ENCODE measurements around the gene OSBPL9. TPM values are rescaled to one million over a fixed set of nuclear protein-coding genes. Genes with fewer than 3 reads are reported as not detected.
A peak's percentile ranks its signal among the peaks of the same experiment; 100 is the strongest.

Gene OSBPL9
- total and polyA plus RNA-seq, 9 of the 15 experiments (the other 6 are each of a cell fraction or from before 2014, with no cell fraction given): 43.9 to 217 (median 170) TPM

DNA sequence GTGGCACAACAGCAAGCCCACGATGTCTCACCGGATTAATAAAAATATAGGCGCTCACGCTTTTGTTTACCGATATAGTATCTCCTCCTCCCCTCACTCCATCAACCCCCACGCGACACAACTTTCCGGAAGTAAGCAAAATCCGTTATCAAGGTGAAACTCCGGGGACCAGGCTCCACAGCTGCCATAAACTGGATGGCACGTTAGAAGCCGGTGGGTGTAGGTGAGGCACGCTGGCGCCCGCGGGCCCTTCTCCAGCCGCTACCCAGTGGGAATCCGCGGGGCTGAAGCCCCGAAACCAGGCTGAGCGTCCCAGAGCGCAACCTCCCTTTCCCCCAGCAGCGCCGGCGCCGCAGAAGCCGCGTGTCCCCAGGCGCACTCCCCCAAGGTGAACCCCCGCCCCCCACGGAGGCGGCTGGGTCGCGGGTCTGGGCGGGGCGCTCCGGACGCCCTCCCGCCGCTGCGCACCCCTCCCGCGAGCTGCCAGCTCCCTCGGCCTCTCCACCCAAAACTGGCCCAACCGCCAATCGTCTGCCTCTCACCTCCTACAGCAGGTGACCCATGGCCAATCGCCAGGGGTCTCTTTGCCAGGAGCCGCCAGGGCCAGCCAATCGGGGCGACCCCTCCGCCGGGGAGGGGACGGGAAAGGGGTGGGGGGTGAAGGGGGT lies 112.4 kb downstream of the OSBPL9 start (continued):
- TF ChIP-seq, protein P1, sequence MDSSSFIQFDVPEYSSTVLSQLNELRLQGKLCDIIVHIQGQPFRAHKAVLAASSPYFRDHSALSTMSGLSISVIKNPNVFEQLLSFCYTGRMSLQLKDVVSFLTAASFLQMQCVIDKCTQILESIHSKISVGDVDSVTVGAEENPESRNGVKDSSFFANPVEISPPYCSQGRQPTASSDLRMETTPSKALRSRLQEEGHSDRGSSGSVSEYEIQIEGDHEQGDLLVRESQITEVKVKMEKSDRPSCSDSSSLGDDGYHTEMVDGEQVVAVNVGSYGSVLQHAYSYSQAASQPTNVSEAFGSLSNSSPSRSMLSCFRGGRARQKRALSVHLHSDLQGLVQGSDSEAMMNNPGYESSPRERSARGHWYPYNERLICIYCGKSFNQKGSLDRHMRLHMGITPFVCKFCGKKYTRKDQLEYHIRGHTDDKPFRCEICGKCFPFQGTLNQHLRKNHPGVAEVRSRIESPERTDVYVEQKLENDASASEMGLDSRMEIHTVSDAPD (CRISPR knock-in tag; IDR thresholded peaks at IDR 0.05): no peak
- TF ChIP-seq RUNX1 (IDR thresholded peaks at IDR 0.05; ENCODE audit: low read depth) (no peak), SIN3B (IDR thresholded peaks at IDR 0.05; ENCODE audit: low read depth) (no peak), U2AF1 (optimal IDR thresholded peaks at IDR 0.05; ENCODE audit: low read depth, low read length) (no peak), SMARCA4 (IDR thresholded peaks at IDR 0.05) (peak; percentile 66; the same call in 1 of the 2 replicates), BHLHE40 (IDR thresholded peaks at IDR 0.05; ENCODE audit: low read length) (peak; percentile 39; the same call in 1 of the 2 replicates), FOS (IDR thresholded peaks at IDR 0.05; ENCODE audit: extremely low read depth, insufficient read length) (peak; percentile 94), TEAD2 (tag; IDR thresholded peaks at IDR 0.05) (no peak), ZNF586 (CRISPR knock-in tag; conservative IDR thresholded peaks at IDR 0.05) (no peak), TCF7 (IDR thresholded peaks at IDR 0.05; ENCODE audit: borderline replicate concordance) (no peak), ZNF121 (CRISPR knock-in tag; conservative IDR thresholded peaks at IDR 0.05) (no peak), ARNT (IDR thresholded peaks at IDR 0.05) (no peak; a peak in 1 of 4 replicates), ZNF224 (CRISPR knock-in tag; IDR thresholded peaks at IDR 0.05) (0 out of 2 replicates have a peak, but pooled peaks have one; percentile 11), ARID1B (IDR thresholded peaks at IDR 0.05) (peak; percentile 66), HSF4 (CRISPR knock-in tag; IDR thresholded peaks at IDR 0.05; ENCODE audit: borderline replicate concordance) (no peak), ILF3 (IDR thresholded peaks at IDR 0.05; ENCODE audit: borderline replicate concordance) (no peak), NR4A1 (CRISPR knock-in tag; IDR thresholded peaks at IDR 0.05) (no peak), NR4A1 (tag; IDR thresholded peaks at IDR 0.05) (no peak), MCM7 (IDR thresholded peaks at IDR 0.05) (no peak), SETDB1 (IDR thresholded peaks at IDR 0.05; ENCODE audit: low read length) (no peak), ZNF140 (CRISPR knock-in tag; IDR thresholded peaks at IDR 0.05) (no peak), HDAC2 (IDR thresholded peaks at IDR 0.05) (peak; percentile 78)
- TF ChIP-seq, protein P2, sequence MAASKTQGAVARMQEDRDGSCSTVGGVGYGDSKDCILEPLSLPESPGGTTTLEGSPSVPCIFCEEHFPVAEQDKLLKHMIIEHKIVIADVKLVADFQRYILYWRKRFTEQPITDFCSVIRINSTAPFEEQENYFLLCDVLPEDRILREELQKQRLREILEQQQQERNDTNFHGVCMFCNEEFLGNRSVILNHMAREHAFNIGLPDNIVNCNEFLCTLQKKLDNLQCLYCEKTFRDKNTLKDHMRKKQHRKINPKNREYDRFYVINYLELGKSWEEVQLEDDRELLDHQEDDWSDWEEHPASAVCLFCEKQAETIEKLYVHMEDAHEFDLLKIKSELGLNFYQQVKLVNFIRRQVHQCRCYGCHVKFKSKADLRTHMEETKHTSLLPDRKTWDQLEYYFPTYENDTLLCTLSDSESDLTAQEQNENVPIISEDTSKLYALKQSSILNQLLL (CRISPR knock-in tag; IDR thresholded peaks at IDR 0.05; ENCODE audit: borderline replicate concordance): no peak
- TF ChIP-seq, protein P3, sequence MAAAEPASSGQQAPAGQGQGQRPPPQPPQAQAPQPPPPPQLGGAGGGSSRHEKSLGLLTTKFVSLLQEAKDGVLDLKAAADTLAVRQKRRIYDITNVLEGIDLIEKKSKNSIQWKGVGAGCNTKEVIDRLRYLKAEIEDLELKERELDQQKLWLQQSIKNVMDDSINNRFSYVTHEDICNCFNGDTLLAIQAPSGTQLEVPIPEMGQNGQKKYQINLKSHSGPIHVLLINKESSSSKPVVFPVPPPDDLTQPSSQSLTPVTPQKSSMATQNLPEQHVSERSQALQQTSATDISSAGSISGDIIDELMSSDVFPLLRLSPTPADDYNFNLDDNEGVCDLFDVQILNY (CRISPR knock-in tag; IDR thresholded peaks at IDR 0.05): no peak
- TF ChIP-seq, protein P4, sequence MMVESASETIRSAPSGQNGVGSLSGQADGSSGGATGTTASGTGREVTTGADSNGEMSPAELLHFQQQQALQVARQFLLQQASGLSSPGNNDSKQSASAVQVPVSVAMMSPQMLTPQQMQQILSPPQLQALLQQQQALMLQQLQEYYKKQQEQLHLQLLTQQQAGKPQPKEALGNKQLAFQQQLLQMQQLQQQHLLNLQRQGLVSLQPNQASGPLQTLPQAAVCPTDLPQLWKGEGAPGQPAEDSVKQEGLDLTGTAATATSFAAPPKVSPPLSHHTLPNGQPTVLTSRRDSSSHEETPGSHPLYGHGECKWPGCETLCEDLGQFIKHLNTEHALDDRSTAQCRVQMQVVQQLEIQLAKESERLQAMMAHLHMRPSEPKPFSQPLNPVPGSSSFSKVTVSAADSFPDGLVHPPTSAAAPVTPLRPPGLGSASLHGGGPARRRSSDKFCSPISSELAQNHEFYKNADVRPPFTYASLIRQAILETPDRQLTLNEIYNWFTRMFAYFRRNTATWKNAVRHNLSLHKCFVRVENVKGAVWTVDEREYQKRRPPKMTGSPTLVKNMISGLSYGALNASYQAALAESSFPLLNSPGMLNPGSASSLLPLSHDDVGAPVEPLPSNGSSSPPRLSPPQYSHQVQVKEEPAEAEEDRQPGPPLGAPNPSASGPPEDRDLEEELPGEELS (CRISPR knock-in tag; IDR thresholded peaks at IDR 0.05; ENCODE audit: borderline replicate concordance): peak; percentile 56; the same call in 1 of the 2 replicates
